GM21717 (cell line): ENCODE measurements around the gene RFLNA.

Experiments used
- ATAC-seq: cut with Tn5 transposase; IDR thresholded peaks from one replicate; pipeline ENCODE4 v1.9.1; 2021; ENCODE audit warnings: mild to moderate bottlenecking, moderate library complexity; ENCODE audit not compliant: unreplicated experiment

Gene RFLNA

DNA sequence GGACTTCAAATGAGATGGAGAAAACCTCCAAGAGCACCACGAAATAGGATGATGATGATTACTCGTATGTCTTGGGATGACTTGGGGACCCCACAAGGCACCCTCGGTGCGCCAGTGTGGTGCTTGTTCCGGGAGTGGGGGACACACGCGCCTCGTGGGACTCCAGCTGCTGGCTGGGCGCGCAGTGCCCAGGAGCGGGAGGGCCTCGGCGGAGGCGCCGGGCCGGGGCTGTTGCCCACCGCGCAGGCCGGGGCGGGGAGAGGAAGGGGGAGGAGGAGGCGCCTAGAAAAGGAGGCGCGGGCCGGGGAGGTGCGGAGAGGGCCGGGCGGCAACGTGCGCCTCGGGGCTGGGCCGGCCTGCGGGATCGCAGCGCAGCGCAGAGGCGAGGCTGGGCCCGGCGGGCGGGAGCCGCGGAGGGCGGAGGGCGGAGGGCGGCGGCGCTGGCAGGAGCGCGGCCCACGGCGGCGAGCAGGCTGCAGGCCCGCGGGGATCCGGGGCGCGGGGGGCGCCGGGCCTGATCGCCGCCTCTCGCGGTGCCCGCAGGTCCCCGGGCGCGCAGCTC lies at the start of gene RFLNA:
TSS of gene RFLNA (plus strand) at position 314 of the 562 bp plus-strand sequence. CDS start 337 bp downstream, outside the sequence.
- no peak for ATAC-seq

GRCh38 chr12:124247331-124247730 lies 47.6 kb upstream of the RFLNA start:
- ATAC-seq: no peak

GRCh38 chr12:124248941-124249825 lies 45.7 kb upstream of the RFLNA start:
- ATAC-seq: no peak

- ATAC-seq: no peak
These were observed 43.7 kb upstream of the RFLNA start for GRCh38 chr12:124251186-124251585.

DNA sequence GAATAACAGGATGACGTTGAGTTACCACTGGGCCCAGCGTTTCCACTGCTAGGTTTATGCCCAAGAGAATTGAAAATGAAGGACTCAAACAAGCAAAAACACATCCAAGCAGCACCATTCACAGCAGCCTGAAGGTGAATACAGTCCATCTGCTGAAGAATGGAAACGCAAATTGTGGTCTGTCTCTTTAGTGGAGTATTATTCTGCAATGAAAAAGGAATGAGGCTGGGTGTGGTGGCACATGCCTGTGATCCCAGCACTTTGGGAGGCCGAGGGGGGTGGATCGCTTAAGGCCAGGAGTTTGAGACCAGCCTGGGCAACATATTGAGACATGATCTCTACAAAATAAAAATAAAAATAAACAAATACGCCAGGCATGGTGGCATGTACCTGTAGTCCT lies 41.9 kb upstream of the RFLNA start:
- no peak for ATAC-seq

GRCh38 chr12:124254126-124254525 lies 40.8 kb upstream of the RFLNA start:
- no peak for ATAC-seq

DNA sequence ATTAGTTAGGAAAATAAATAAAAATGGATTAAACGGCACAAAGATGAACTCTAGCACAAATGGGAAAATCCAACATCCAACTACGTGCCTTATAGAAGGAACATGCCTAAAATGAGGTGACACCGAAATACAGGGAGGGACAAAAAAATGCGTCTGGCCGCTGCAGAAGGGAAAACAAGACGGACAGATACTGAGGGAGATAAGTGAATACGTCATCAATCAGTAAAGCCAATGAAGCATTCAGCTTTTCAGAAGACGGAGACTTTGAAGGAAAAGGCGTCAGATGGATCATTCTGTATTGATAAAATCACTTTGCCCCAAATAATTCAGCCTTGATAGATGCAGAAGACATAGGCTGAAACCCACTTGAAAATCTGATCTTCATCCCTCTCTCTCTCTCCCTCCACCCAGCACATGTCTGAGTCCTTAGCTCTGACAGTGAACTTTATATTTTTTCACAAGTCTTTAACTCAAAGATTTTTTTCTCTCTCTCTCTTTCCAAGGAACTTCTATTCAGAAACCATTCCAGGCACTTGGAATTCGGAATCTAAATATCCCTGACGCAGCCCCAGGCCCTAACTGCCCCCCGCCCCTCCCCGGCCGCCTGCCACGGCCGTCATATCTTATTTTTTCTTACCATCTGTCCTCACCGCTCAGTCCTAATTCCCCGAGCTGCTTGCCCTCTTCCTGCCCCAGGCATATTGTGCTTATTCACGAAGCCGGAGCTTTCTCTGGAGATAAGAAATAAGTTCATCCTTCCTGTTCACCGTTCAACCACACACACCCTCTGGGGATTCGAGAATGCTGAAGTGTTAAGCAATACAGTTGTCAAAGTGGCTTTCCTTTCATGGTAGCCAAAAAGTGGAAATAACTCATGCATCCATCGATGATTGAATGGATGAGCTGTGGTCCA lies 35.5 kb upstream of the RFLNA start:
- ATAC-seq: no peak

DNA sequence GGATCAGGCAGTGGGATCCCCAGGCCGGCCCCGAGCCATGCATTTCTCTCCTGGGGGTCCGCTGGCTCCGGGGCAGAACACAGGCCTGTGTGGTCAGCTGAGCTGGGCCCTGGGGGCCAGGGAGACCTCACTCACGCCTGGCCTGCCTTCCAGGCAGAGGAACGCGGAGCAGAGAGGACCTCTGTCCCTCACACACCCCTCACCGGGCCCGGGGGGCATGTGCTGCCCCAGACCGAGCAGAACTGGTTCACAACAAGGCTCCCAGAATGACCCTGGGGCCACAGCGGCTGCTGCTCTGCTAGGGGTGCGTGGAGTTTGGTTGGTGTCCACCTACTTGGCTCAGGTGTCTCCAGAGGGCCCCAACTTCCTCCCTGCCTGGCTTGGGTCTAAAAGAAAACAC lies 33.0 kb upstream of the RFLNA start:
- no peak for ATAC-seq

DNA sequence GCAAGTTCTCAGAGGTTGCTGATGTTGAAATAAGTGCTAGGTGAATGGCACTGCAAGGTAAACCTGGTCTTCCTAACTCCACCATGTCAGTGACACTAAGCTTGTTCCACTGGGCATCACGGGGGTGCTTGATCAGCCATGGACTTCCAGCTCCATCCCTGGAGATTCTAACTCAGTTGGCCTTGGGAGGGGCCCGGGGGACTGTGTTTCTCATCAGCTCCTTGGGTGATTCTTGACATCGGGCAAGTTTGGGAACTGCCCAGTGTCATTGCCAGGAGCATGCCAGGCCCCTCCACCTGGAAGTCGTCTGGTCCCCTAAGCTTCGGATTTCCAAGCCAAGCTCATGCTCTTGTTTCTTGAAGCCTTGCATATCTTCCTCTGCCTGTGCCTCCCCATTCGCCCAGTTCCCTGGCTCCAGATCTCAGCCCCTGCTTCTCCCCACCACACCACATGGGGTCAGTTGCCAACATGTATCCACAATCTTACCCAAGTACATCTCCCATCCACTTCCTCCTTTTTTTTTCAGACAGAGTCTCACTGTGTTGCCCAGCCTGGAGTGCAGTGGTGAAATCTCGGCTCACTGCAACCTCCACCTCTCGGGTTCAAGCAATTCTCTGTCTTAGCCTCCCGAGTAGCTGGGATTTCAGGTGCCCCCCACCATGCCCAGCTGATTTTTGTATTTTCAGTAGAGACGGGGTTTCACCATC lies 30.7 kb upstream of the RFLNA start:
- no peak for ATAC-seq

DNA sequence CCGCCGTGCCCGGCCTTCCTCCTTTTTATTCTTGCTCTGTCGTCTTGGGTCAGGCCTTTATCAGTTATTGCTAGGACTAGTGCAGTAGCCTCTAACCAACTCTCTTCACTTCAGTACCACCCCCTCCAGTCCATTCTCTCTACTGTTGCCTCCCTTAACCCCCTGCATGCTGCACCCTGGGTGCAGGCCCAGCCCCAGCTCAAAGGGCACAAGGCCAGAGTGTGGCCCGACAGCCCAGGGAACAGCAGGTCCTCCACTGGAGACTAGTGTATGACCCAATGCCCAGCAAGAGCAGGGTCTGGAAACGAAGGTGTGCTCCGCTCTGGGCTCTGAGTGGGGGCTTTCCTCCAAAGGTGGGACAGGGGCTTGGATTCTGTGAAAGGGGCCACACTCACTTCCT lies 30.0 kb upstream of the RFLNA start:
- ATAC-seq: no peak

DNA sequence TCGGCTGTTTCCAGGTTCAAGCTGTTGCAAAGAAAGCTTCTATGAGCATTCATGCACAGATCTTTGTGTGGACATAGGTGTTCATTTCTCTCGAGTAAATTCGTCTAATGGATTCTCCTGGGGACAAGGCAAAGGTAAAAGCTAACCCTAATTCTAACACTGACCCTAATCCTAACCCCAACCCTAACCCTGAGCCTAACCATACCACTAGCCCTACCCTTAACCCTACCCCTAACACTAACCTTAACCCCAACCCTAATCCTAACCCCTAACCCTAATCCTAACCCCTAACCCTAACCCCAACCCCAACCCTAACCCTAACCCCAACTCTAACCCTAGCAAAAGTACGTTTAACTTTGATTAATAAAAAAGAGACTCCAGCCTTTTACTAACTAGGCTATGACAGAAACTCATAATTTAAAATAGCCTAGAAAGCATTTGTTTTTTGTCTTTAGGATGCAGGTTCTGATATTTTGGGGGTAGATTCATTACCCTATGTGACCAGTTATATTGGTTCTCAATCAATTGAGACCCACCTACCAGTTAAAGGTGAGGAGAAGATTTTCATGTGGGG lies 27.6 kb upstream of the RFLNA start:
- no peak for ATAC-seq

DNA sequence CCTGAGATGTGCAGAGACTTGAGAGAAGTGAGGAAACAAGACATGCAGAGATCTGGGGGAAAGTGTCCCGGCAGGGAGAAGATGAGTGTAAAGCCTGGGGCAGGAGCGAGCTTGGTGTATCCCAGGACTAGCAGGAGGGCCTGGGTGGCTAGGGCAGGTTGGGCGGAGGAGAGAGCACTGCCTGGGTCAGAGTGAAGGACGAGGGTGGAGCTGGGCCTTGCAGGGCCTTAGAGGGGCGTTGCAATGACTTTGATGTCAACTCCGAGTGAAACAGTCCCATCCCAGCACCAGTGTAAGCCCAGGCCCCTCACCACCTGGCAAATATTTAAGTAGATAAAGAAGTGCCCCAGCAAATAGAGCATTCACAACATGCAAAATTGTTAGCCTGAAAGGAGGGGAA lies 24.2 kb upstream of the RFLNA start:
- no peak for ATAC-seq

DNA sequence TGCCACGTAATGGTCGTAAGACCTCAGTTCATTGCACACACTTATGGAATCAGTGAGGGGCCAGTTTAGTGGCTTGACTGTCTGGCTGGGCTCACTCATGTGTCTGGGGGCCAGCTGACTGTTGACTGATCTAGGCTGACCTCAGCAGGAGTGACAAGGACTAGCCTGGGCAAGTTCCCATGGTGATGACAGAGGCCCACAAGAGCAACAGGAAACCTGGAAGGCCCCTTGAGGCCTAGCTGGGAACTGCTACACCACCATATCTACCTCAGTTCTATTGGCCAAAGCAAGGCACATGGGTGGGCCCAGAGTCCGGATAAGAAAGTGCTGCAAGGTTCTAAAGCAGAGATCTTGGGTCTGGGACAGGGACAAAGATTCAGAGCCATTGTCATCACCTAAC lies 21.3 kb upstream of the RFLNA start:
- peak; percentile 74 for ATAC-seq

GRCh38 chr12:124276337-124276736 lies 18.6 kb upstream of the RFLNA start:
- no peak for ATAC-seq

DNA sequence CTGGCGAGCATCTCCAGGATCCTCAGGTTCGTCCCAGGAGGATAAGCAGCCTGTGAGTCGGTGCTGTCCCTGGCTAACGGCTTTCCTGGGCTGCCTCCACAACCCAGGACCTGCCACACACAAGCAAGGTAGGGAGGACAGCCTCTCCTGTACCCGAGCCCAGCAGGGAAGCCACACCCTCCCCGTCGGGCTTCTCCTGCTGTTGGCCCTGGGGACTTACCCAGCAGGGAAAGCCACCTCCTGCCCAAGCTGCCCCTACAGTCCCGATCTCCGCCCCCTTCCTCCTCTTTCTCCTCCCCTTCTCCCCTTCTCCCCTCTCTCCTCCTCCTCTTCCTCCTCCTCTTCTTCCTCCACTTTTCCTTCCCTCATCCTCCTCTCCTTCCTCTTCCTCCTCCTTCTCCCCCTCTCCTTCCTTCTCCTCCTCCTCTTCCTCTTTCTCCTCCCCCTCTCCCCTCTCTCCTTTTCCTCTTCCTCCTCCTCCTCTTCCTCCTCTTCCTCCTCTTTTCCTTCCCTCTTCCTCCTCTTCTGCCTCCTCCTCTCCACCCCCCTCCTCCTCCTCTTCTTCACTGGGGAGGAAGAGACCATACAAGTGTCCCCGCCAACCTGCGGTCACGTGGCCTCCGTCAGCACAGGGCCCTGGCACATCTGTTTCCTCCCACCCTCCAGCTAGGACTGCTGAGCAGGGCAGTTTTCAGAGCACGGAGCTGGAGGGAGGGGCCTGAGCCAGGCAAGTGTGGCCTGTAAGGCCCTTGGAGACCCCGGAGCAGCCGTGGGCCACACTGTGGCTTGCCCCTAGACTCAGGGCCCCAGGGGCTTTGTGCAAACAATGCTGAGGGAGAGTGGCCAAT lies 17.3 kb upstream of the RFLNA start:
- no peak for ATAC-seq

- ATAC-seq: no peak
These were observed 16.3 kb upstream of the RFLNA start for GRCh38 chr12:124278389-124279101.

- ATAC-seq: no peak
These were observed 15.6 kb upstream of the RFLNA start for GRCh38 chr12:124279315-124279714.

- no peak for ATAC-seq
These were observed 15.0 kb upstream of the RFLNA start for GRCh38 chr12:124279846-124280360.

GRCh38 chr12:124281309-124281708 lies 13.6 kb upstream of the RFLNA start:
- no peak for ATAC-seq
